Prostate gland (tissue), 2 donors: ENCODE measurements around the gene CDH13.

Experiments used
- POLR2A ChIP-seq: fragments of 450-650 bp; IDR thresholded peaks from one replicate; pipeline ENCODE4 v1.6.1; 2016; ENCODE audit warnings: antibody characterized with exemption, mild to moderate bottlenecking
- POLR2AphosphoS5 ChIP-seq: sonication (generic); formaldehyde crosslinking; IDR thresholded peaks from one replicate; pipeline ENCODE4 v1.6.1; 2017; ENCODE audit warnings: antibody characterized with exemption
- TF ChIP-seq, protein P1 (sequence below), 4 experiments: fragments of 200-600 bp in 2 of 4; fragments of 450-650 bp in 2 of 4; sonication (generic) in 2 of 4; IDR thresholded peaks; 1 replicate in 3 of 4; 2 replicates in 1 of 4; pipeline ENCODE4 v1.5.1; 2016 to 2019; ENCODE audit warnings: antibody characterized with exemption in 4 of 4, mild to moderate bottlenecking in 2 of 4, moderate library complexity in 2 of 4

DNA sequence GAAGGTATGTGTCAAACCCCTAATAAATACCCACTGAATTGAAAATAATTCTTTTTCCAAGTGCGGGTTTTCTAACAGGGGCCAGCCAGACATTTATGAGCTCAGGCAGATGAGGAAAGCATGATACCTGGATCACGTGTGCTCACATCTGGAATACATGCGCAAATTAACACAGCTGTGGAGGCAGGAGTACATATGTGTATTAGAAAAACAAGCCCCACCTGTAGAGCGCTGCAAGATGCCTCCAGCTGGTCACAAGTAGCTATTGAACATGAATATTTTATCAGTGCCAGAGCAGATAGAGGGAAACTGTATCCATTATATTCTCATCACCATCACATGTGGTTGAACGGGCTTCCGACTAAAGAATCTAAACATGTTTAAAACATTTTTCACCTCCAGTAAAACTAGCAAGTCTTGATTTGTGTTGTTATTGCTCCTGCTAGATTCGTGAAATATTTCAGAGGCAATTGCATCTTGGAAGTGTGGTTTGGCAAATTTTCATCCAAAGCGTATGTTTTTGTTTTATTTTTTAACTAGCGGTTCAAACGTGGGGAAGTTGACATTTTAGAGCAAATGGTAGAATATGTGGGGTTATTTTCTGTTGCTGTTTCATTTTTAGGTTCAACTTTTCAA is 482.8 kb downstream of the CDH13 start:
- TF ChIP-seq, protein P1, sequence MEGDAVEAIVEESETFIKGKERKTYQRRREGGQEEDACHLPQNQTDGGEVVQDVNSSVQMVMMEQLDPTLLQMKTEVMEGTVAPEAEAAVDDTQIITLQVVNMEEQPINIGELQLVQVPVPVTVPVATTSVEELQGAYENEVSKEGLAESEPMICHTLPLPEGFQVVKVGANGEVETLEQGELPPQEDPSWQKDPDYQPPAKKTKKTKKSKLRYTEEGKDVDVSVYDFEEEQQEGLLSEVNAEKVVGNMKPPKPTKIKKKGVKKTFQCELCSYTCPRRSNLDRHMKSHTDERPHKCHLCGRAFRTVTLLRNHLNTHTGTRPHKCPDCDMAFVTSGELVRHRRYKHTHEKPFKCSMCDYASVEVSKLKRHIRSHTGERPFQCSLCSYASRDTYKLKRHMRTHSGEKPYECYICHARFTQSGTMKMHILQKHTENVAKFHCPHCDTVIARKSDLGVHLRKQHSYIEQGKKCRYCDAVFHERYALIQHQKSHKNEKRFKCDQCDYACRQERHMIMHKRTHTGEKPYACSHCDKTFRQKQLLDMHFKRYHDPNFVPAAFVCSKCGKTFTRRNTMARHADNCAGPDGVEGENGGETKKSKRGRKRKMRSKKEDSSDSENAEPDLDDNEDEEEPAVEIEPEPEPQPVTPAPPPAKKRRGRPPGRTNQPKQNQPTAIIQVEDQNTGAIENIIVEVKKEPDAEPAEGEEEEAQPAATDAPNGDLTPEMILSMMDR (IDR thresholded peaks at IDR 0.05) = no peak
- TF ChIP-seq POLR2A (no peak), POLR2AphosphoS5 (no peak)
